COLO668 (cell line): ENCODE results near the gene KRIT1.
"Not testable (repeated sequence)": the region's sequence is repeated elsewhere in the genome, so short reads cannot be mapped to it uniquely, and the experiment has no call there.

Experiments used
- DNase-seq: peaks from one replicate; lab custom pipeline; 2025; ENCODE audit not compliant: unreplicated experiment; lab: John Stamatoyannopoulos, UW

KRIT1 gene

DNA sequence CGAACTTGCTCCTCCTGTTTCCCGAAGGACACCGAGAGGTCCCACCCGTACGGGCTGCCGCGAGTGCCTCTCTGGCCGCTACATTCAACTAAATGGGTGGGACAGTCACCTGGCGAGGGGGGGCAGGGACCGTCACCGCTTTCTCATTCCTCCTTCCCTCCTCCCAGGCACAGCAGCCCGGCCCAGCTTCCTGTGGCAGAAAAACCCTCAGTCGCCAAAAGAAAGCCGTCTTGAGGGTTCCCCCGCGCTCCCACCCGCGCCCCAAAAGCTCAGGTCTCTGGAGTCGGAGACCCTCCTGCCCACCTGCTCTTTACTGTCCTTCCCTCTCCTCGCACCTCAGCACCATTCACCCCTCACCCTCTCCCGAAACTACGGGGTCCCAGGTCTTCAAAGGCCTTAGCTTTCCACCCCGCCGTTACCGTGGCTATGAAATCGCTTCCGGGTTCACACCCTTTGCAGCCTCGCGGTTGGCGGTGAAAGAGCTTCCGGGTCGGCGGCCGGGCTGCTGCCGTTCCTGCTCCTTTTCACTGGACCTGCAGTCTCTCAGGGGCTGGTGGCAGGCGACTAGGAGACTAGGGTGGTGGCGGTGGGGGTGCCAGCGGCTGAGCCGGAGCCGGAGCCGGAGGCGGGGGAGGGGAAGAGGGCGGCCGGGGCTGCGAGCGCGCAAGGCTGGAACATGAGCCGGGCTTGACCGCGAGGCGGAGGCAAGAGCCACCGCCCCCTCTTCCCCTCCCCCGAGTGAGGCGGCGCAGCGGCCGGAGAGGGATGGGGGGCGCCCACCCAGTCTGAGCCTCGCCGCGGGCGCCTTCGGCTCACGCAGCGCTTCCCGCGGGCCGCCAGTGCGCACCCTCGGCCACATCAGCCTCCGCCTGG is at the start of gene KRIT1, which contains the start of gene ANKIB1:
Gene KRIT1, minus strand, starts transcription at position 428 of the 873 bp plus-strand sequence. CDS start 3,779 bp downstream, outside the sequence.
Gene ANKIB1, plus strand, starts transcription at position 488 of the 873 bp plus-strand sequence. CDS start 49,005 bp downstream, outside the sequence.
- DNase-seq = peak; percentile 83

- no peak for DNase-seq
Measured at GRCh38 chr7:92295391-92295790, 49.7 kb upstream of the KRIT1 start.

DNA sequence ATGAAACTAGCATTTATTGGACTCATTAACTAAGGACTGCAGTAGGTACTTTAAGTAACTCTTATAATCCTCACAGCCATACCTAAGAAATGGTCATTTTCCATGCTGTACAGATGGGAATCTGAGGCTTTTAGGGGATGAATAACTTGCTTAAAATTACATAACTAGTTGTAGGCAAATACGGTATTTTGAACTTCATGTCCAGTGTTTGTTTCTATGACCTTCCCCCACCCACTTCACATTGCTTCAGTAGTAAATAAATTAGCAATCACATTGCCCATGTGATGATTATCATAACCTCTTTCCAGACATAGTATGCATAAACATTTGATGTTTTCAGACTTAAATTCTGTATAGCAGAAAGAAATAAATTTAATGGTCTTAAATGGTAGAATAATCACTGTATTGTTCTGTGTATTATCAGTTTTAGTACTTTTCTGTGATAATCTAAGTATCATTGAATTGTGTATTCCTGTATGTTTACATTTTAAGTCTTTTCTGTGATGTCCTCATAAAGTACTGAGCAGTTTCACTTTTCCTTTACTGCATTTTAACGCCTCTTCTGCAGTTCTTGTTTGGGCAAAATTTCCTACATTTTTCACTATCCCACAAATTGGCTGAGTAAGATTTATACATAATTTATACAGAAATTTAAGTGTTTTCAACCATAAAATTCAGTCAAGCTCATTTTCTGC is 48.3 kb upstream of the KRIT1 start:
- DNase-seq = no peak

- DNase-seq = no peak
Measured at GRCh38 chr7:92292981-92293380, 47.3 kb upstream of the KRIT1 start.

DNA sequence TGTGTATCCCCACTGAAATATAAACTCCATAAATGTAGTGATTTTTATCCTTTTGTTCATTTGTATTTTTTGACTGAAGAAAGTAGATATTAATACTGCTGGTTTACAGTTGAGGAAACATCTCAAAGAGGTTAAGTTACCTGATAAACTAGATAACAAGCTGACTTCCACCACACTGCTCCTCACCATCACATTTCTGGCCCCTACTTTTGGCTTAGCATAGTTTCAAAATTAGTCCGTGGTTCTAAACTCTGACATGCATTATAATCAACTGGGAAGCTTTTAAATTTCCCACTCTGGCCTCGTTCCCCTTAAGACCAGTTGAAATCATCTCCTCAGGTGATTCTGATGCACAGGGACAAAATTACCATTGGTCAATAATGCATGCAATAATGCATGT is 43.6 kb upstream of the KRIT1 start:
- no peak for DNase-seq

- no peak for DNase-seq
Measured at GRCh38 chr7:92282930-92283329, 37.2 kb upstream of the KRIT1 start.

GRCh38 chr7:92282221-92282814 is 36.6 kb upstream of the KRIT1 start:
- no peak for DNase-seq

GRCh38 chr7:92281031-92281430 is 35.3 kb upstream of the KRIT1 start:
- no peak for DNase-seq

DNA sequence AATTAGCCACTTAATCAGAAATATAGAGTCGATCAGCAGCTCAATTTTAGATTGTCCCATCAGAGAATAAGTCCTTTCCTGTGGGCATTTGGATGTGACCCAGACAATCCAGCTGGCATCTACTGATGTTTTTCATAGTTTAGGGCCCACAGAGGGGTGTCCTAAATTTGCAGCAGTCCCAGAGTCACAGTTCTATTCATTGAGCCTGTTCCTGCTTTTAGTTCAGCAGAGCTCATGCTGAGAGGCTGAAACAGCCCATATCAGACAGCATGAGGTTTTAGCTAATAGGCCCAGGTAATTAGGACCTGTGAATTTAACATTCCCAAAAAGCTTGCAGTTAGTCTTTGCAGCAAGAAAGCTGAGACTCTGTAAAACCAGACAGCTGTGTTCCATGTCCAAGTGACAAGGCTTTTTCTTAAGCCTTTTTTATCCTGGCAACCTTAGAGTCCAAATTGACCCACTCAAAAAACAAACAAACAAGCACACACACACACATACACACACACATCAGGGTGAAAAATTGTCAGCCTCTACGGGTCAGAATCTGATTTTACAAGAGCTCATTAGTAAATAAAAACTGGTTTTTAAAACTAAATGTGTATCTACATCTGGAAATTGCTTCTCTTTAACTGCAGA is 33.8 kb upstream of the KRIT1 start:
- no peak for DNase-seq

GRCh38 chr7:92276460-92276864 is 30.7 kb upstream of the KRIT1 start:
- DNase-seq = no peak

DNA sequence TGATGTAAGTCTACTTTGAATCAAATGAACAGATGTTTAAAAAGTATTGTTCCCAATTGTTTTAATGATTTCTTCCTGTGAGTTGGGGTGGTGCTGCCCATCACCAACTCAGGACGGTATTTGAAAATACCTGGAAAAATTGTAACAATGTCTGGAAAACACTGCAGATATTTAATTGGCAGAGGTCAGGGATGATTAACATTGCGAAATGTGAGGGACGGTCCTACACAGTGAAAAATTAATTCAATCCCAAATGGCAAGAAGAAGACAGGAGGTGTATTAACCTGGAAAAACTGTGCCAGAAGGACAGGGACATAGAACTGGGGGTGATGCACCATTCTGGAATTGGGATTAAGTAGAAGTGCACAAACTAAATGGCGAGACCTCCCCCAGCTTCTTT is 29.6 kb upstream of the KRIT1 start:
- no peak for DNase-seq

DNA sequence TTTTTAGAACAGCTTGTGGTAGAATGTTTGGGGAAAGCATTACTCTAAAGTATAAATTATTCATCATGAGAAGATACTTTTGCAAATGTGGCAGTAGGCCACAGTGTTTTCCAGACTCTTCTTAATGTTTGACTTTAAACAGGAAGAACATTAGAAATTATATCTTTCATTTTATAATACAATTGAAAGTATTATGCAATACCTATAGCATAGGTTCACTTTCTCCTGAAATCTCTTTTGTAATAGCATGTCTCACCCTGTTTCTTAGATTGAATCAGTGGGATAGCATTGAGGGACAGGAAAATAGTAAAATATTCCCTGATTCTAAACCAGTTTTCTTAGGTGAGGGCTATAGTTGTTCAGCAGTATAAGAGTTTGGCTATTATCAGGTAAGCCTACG is 23.2 kb upstream of the KRIT1 start:
- no peak for DNase-seq

DNA sequence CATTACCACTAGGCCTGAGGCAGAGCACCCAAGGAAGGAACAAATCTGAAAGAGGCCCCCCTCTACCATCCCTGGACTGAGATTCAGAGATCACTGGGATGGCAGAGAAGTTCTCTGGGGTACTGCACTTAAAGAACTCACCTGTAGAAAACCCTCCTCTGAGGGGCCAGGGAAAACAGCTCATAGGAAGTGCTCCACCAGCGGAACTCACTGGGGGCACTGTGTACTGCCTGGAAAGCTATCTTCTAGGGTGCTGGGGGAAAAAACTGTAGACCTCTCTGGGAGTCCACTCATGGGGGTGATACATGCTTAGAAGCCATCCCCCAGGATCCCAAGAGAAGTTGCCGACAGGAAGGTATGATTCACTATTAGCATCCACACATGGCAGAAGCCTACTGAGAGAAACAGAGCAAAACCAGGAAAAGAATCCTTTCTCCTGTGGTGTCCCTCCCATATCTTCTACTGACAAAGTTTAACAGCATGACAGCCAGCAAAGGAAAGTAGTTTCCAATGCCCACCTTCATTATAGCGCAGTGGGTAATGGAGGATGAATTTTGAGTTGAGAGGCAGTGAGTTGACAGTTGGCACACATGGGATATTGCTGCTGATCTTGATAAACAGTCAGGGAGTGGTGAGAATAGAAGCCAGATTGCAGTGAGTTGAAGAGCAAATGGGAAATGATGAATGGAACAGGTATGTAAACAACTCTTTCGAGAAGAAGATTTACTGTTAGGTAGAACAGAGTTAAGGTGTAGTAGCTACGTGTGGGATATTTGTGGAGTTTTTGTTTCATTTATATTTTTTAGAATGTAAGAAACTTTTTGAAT is 20.9 kb upstream of the KRIT1 start:
- no peak for DNase-seq

GRCh38 chr7:92260248-92260781 is 14.6 kb upstream of the KRIT1 start:
- no peak for DNase-seq

GRCh38 chr7:92259610-92260247 is 14.0 kb upstream of the KRIT1 start:
- no peak for DNase-seq

DNA sequence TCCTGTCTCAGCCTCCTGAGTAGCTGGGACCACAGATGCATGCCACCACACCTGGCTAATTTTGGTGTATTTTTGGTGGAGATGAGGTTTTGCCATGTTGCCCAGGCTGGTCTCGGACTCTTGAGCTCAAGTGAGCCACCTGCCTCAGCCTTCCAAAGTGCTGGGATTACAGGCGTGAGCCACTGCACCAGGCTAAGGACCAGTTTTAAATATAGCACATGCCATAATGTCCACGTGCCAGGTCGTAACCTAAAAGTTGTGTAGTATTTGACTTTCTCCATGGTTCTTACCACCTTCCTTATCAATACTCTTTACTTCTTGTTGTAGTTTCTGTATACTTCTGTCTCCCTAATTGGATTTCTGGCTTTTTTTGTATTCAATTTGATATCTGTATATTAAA is 13.3 kb upstream of the KRIT1 start:
- DNase-seq = no peak

GRCh38 chr7:92255308-92255707 is 9.6 kb upstream of the KRIT1 start:
- DNase-seq = no peak

GRCh38 chr7:92254800-92255199 is 9.1 kb upstream of the KRIT1 start:
- DNase-seq = not testable (repeated sequence)

- DNase-seq = no peak
Measured at GRCh38 chr7:92253251-92253650, 7.5 kb upstream of the KRIT1 start.

DNA sequence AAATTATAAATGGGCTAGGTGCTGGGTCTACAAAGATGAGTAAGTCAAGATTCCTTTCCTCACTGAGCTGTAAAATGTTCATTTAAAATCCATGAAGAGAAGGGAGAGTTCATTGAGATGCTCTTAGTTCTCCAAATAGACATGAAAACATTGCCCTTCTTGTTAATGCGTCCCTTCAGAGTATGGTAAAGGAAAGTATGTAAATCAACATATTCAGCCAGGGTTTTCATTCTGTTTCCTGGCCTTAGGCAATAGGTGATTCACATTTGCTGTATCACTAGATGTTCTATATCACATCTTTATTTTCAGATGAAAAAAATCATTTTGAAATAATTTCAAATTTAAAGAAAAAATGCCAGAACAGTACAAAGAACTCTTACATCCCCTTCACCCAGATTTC is 5.5 kb upstream of the KRIT1 start:
- no peak for DNase-seq
